ENCODE data around the gene SMOC1. TPM values are rescaled to one million over a fixed set of nuclear protein-coding genes. Genes with fewer than 3 reads are reported as not detected.

The SMOC1 gene
- total RNA-seq, 2 donors from 2014 or later, result 25.2 to 29.8 TPM

DNA sequence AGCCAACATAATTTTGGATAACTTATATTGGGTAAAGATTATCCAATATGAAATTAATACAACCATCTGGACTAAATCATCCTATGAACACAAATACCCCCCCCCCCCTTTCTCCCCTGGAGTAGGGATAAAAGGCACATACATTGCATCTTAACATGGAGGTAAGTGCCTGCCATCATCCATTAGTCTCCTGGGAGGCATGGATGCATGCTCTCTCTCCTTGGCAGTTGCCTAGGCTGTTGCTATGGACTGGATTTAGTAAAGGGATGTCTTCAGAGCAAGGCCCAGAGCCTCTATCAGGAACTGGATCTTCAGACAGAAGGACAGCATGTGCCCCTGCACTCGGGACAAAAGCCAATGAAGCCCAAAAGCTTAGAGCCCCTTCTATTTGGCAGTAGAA is 40.6 kb downstream of the SMOC1 start:
- no peak for ATAC-seq (ENCODE audit: insufficient number of reproducible peaks, low FRiP score, low read depth)
- no peak overlapping the region for H3K4me3 ChIP-seq

DNA sequence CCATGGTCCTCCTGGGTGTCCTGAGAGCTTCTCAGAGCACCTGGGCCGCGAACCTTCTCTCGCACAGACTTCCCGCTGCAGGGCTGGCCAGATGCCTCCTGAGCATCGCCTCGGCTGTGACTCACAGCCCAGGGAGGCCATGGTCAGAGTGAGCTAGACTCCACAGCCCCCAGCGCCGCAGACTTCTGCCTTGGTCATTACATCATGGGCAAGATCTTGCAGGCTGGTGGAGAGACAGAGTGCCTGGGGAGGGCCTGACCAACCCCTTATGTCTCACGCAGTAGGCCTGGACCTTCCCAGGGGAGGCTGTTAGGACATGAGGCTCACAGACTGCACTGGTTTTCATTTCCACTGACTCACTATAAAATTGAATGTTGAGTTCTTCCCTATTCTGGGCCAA is 41.8 kb downstream of the SMOC1 start:
- no peak for ATAC-seq (ENCODE audit: insufficient number of reproducible peaks, low FRiP score, low read depth)
- DNase-seq (ENCODE audit: low spot score), result no peak
- TF ChIP-seq, protein P1, sequence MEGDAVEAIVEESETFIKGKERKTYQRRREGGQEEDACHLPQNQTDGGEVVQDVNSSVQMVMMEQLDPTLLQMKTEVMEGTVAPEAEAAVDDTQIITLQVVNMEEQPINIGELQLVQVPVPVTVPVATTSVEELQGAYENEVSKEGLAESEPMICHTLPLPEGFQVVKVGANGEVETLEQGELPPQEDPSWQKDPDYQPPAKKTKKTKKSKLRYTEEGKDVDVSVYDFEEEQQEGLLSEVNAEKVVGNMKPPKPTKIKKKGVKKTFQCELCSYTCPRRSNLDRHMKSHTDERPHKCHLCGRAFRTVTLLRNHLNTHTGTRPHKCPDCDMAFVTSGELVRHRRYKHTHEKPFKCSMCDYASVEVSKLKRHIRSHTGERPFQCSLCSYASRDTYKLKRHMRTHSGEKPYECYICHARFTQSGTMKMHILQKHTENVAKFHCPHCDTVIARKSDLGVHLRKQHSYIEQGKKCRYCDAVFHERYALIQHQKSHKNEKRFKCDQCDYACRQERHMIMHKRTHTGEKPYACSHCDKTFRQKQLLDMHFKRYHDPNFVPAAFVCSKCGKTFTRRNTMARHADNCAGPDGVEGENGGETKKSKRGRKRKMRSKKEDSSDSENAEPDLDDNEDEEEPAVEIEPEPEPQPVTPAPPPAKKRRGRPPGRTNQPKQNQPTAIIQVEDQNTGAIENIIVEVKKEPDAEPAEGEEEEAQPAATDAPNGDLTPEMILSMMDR (IDR thresholded peaks at IDR 0.05), result no peak
- Histone ChIP-seq H3K4me1 (ENCODE audit: control insufficient read depth in 1 of 2, low read depth in 2 of 2) (peaks cover 0 to 11% of the 10 kb centered on the region in 2 donors), H3K4me3 (no peak overlapping the region), H3K27ac (no peak overlapping the region), H3K9me3 (no peaks in the 10 kb centered on the region), H3K36me3 (no peaks in the 10 kb centered on the region), H3K27me3 (replicated peaks; ENCODE audit: insufficient read depth) (no peaks in the 10 kb centered on the region)

More for the DNA sequence above, 40.6 kb downstream of the SMOC1 start:
- H3K4me1 ChIP-seq (ENCODE audit: control insufficient read depth in 1 of 2, low read depth in 2 of 2), result peaks cover 0 to 11% of the 10 kb centered on the region in 2 donors
- H3K27me3 ChIP-seq (replicated peaks; ENCODE audit: insufficient read depth), result no peaks in the 10 kb centered on the region
- DNase-seq (ENCODE audit: low spot score), result no peak
- H3K9me3 ChIP-seq, result no peaks in the 10 kb centered on the region
- H3K36me3 ChIP-seq, result no peaks in the 10 kb centered on the region
- H3K27ac ChIP-seq, result no peak overlapping the region
- TF ChIP-seq, protein P1 (IDR thresholded peaks at IDR 0.05), result no peak

DNA sequence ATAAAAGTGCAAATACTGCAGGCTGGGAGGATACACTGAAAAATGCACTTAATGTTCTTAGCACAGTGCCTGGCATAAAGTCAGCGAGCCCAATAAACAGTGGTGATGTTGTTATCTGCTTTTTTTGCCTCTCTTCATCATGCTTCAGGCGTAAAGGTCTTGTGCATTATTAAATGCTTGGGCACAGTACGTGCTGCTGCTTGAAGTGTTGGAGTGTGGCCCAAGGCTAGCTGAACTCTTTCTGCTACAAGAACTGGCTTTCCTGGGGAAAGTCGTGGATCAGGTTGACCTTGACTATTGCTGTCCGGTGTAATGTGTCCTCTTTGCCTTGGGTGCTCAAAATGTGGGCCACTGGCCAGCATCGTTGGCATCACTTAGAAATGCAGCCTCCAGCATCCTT is 43.0 kb downstream of the SMOC1 start:
- Histone ChIP-seq H3K27ac (no peak overlapping the region), H3K27me3 (replicated peaks; ENCODE audit: insufficient read depth) (no peaks in the 10 kb centered on the region), H3K36me3 (no peaks in the 10 kb centered on the region), H3K9me3 (no peaks in the 10 kb centered on the region), H3K4me1 (ENCODE audit: control insufficient read depth in 1 of 2, low read depth in 2 of 2) (peaks cover 0 to 13% of the 10 kb centered on the region in 2 donors), H3K4me3 (no peak overlapping the region)
- TF ChIP-seq, protein P1 (IDR thresholded peaks at IDR 0.05), result no peak
- ATAC-seq (ENCODE audit: insufficient number of reproducible peaks, low FRiP score, low read depth), result no peak
- no peak for DNase-seq (ENCODE audit: low spot score)

DNA sequence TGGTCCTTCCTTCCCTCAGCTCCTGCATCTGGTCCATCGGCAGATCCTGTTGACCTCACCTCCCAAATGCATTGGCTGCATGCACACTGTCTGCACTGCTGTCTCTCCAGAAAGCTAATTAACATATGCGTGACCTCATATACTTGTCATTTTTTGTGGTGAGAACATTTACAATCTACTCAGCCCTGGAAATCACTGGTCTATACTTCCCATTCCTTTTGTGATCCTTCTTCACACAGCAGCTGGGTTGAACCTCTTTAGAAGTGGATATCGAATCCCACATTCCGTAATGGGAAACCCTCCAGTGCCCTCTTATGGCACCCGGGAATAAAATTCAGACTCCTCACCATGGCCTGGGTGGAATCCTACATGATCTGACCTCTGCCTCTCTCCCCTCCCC is 45.0 kb downstream of the SMOC1 start:
- Histone ChIP-seq H3K4me1 (ENCODE audit: control insufficient read depth in 1 of 2, low read depth in 2 of 2) (peaks cover 0 to 26% of the 10 kb centered on the region in 2 donors), H3K27me3 (replicated peaks; ENCODE audit: insufficient read depth) (no peaks in the 10 kb centered on the region), H3K4me3 (no peak overlapping the region), H3K9me3 (no peaks in the 10 kb centered on the region), H3K36me3 (no peaks in the 10 kb centered on the region), H3K27ac (no peak overlapping the region)
- no peak for ATAC-seq (ENCODE audit: insufficient number of reproducible peaks, low FRiP score, low read depth)
- DNase-seq (ENCODE audit: low spot score), result no peak
- TF ChIP-seq, protein P1 (IDR thresholded peaks at IDR 0.05), result no peak

GRCh38 chr14:69928111-69928523 is 48.9 kb downstream of the SMOC1 start:
- H3K9me3 ChIP-seq, result no peaks in the 10 kb centered on the region
- peaks cover 0 to 15% of the 10 kb centered on the region in 2 donors for H3K4me1 ChIP-seq (ENCODE audit: control insufficient read depth in 1 of 2, low read depth in 2 of 2)
- ATAC-seq (ENCODE audit: insufficient number of reproducible peaks, low FRiP score, low read depth) (no peak), DNase-seq (ENCODE audit: low spot score) (no peak)
- H3K27me3 ChIP-seq (replicated peaks; ENCODE audit: insufficient read depth), result no peaks in the 10 kb centered on the region
- H3K4me3 ChIP-seq, result no peak overlapping the region
- no peak overlapping the region for H3K27ac ChIP-seq
- no peaks in the 10 kb centered on the region for H3K36me3 ChIP-seq
- TF ChIP-seq, protein P1 (IDR thresholded peaks at IDR 0.05), result no peak

Measured in thoracic aorta (tissue), 2 donors.